ENCODE results near the gene PSME1.
A peak's percentile ranks its signal among the peaks of the same experiment; 100 is the strongest.

PSME1 gene

GRCh38 chr14:24135834-24136683 is at the start of gene PSME1:
Gene PSME1 (plus strand): TSS chr14:24136194. CDS start chr14:24136263, 69 bp downstream.
- Histone ChIP-seq H3K27ac (ENCODE audit: low read depth, low read length) (peak within 1 kb of the TSS; percentile 91), H3K4me1 (ENCODE audit: control insufficient read depth, insufficient read depth, low read length) (peaks cover 10% of the 10 kb centered on the region), H3K27me3 (ENCODE audit: control insufficient read depth, insufficient read depth, low read length) (no peaks in the 10 kb centered on the region), H3K36me3 (ENCODE audit: control insufficient read depth, insufficient read depth, low read length) (peaks cover 13% of the 10 kb centered on the region), H3K9ac (ENCODE audit: low read length) (peak within 1 kb of the TSS; percentile 82), H3K4me3 (ENCODE audit: low read length) (peak within 1 kb of the TSS; percentile 87)

GRCh38 chr14:24087004-24087403 is 49.0 kb upstream of the PSME1 start:
- H3K36me3 ChIP-seq (ENCODE audit: control insufficient read depth, insufficient read depth, low read length), result no peaks in the 10 kb centered on the region
- H3K4me3 ChIP-seq (ENCODE audit: low read length), result no peak overlapping the region
- H3K4me1 ChIP-seq (ENCODE audit: control insufficient read depth, insufficient read depth, low read length), result no peaks in the 10 kb centered on the region
- H3K27ac ChIP-seq (ENCODE audit: low read depth, low read length), result no peak overlapping the region
- H3K27me3 ChIP-seq (ENCODE audit: control insufficient read depth, insufficient read depth, low read length), result no peaks in the 10 kb centered on the region
- H3K9ac ChIP-seq (ENCODE audit: low read length), result no peak overlapping the region

- Histone ChIP-seq H3K4me3 (ENCODE audit: low read length) (no peak overlapping the region), H3K27ac (ENCODE audit: low read depth, low read length) (no peak overlapping the region), H3K4me1 (ENCODE audit: control insufficient read depth, insufficient read depth, low read length) (no peaks in the 10 kb centered on the region), H3K9ac (ENCODE audit: low read length) (no peak overlapping the region), H3K27me3 (ENCODE audit: control insufficient read depth, insufficient read depth, low read length) (no peaks in the 10 kb centered on the region), H3K36me3 (ENCODE audit: control insufficient read depth, insufficient read depth, low read length) (no peaks in the 10 kb centered on the region)
Observed at GRCh38 chr14:24088095-24088494, 47.9 kb upstream of the PSME1 start.

GRCh38 chr14:24089890-24090289 is 46.1 kb upstream of the PSME1 start:
- Histone ChIP-seq H3K4me1 (ENCODE audit: control insufficient read depth, insufficient read depth, low read length) (peaks cover 3% of the 10 kb centered on the region), H3K36me3 (ENCODE audit: control insufficient read depth, insufficient read depth, low read length) (no peaks in the 10 kb centered on the region), H3K9ac (ENCODE audit: low read length) (no peak overlapping the region), H3K27me3 (ENCODE audit: control insufficient read depth, insufficient read depth, low read length) (no peaks in the 10 kb centered on the region), H3K4me3 (ENCODE audit: low read length) (no peak overlapping the region), H3K27ac (ENCODE audit: low read depth, low read length) (no peak overlapping the region)

GRCh38 chr14:24092110-24092504 is 43.9 kb upstream of the PSME1 start:
- H3K4me3 ChIP-seq (ENCODE audit: low read length), result no peak overlapping the region
- H3K27me3 ChIP-seq (ENCODE audit: control insufficient read depth, insufficient read depth, low read length), result no peaks in the 10 kb centered on the region
- no peak overlapping the region for H3K9ac ChIP-seq (ENCODE audit: low read length)
- H3K4me1 ChIP-seq (ENCODE audit: control insufficient read depth, insufficient read depth, low read length), result peaks cover 3% of the 10 kb centered on the region
- no peaks in the 10 kb centered on the region for H3K36me3 ChIP-seq (ENCODE audit: control insufficient read depth, insufficient read depth, low read length)
- H3K27ac ChIP-seq (ENCODE audit: low read depth, low read length), result no peak overlapping the region

- no peak overlapping the region for H3K27ac ChIP-seq (ENCODE audit: low read depth, low read length)
- no peak overlapping the region for H3K9ac ChIP-seq (ENCODE audit: low read length)
- peaks cover 3% of the 10 kb centered on the region for H3K4me1 ChIP-seq (ENCODE audit: control insufficient read depth, insufficient read depth, low read length)
- no peaks in the 10 kb centered on the region for H3K36me3 ChIP-seq (ENCODE audit: control insufficient read depth, insufficient read depth, low read length)
- H3K27me3 ChIP-seq (ENCODE audit: control insufficient read depth, insufficient read depth, low read length), result no peaks in the 10 kb centered on the region
- no peak overlapping the region for H3K4me3 ChIP-seq (ENCODE audit: low read length)
Observed at GRCh38 chr14:24092505-24093206, 43.3 kb upstream of the PSME1 start.

GRCh38 chr14:24093207-24093900 is 42.6 kb upstream of the PSME1 start:
- Histone ChIP-seq H3K9ac (ENCODE audit: low read length) (no peak overlapping the region), H3K27me3 (ENCODE audit: control insufficient read depth, insufficient read depth, low read length) (no peaks in the 10 kb centered on the region), H3K4me1 (ENCODE audit: control insufficient read depth, insufficient read depth, low read length) (peaks cover 3% of the 10 kb centered on the region), H3K36me3 (ENCODE audit: control insufficient read depth, insufficient read depth, low read length) (no peaks in the 10 kb centered on the region), H3K4me3 (ENCODE audit: low read length) (peak overlapping the region; percentile 69), H3K27ac (ENCODE audit: low read depth, low read length) (peak overlapping the region; percentile 86)

- H3K9ac ChIP-seq (ENCODE audit: low read length), result peak within 1 kb of the TSS; percentile 69
- no peaks in the 10 kb centered on the region for H3K27me3 ChIP-seq (ENCODE audit: control insufficient read depth, insufficient read depth, low read length)
- peaks cover under 1% of the 10 kb centered on the region for H3K36me3 ChIP-seq (ENCODE audit: control insufficient read depth, insufficient read depth, low read length)
- peak within 1 kb of the TSS; percentile 69 for H3K4me3 ChIP-seq (ENCODE audit: low read length)
- peaks cover 3% of the 10 kb centered on the region for H3K4me1 ChIP-seq (ENCODE audit: control insufficient read depth, insufficient read depth, low read length)
- H3K27ac ChIP-seq (ENCODE audit: low read depth, low read length), result peak within 1 kb of the TSS; percentile 86
Observed at GRCh38 chr14:24093901-24094840, 41.8 kb upstream of the PSME1 start, which contains the start of gene PCK2. Gene PCK2 (plus strand): TSS chr14:24094311. CDS start chr14:24094406, 95 bp downstream.

GRCh38 chr14:24094841-24095270 is 41.1 kb upstream of the PSME1 start:
- Histone ChIP-seq H3K27me3 (ENCODE audit: control insufficient read depth, insufficient read depth, low read length) (no peaks in the 10 kb centered on the region), H3K4me3 (ENCODE audit: low read length) (peak overlapping the region; percentile 69), H3K9ac (ENCODE audit: low read length) (peak overlapping the region; percentile 69), H3K27ac (ENCODE audit: low read depth, low read length) (peak overlapping the region; percentile 86), H3K36me3 (ENCODE audit: control insufficient read depth, insufficient read depth, low read length) (peaks cover 5% of the 10 kb centered on the region), H3K4me1 (ENCODE audit: control insufficient read depth, insufficient read depth, low read length) (peaks cover 3% of the 10 kb centered on the region)

GRCh38 chr14:24095271-24096068 is 40.5 kb upstream of the PSME1 start:
- H3K4me1 ChIP-seq (ENCODE audit: control insufficient read depth, insufficient read depth, low read length), result peaks cover 3% of the 10 kb centered on the region
- peak overlapping the region; percentile 69 for H3K4me3 ChIP-seq (ENCODE audit: low read length)
- H3K27me3 ChIP-seq (ENCODE audit: control insufficient read depth, insufficient read depth, low read length), result no peaks in the 10 kb centered on the region
- H3K9ac ChIP-seq (ENCODE audit: low read length), result peak overlapping the region; percentile 69
- H3K27ac ChIP-seq (ENCODE audit: low read depth, low read length), result no peak overlapping the region
- H3K36me3 ChIP-seq (ENCODE audit: control insufficient read depth, insufficient read depth, low read length), result peaks cover 9% of the 10 kb centered on the region

All from rectal smooth muscle tissue (tissue), 1 donor.